ENCODE data around the gene SDC3. TPM values are rescaled to one million over a fixed set of nuclear protein-coding genes. Genes with fewer than 3 reads are reported as not detected.

SDC3 gene
- total and polyA plus RNA-seq, 11 donors, result 16.8 to 83.4 (median 28.8) TPM

DNA sequence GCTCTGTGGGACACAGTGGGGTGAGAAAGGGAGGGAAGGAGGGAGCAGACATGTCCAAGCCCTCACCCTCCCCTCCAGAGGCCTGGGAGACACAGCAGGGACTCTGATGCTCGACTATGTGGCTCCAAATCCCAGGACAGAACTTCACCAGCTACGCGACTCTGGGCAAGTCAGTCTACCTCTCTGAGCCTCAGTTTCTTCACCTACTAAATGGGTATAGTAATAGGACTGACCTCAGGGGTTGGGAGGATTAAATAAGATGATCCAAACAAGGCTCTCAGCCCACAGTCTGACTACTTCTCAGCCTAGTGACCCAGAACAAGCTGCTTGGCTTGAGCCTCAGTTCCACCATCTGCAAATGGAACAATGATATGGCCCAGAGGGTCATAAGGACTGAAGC is 19.6 kb downstream of the SDC3 start:
- peak overlapping the region in 11 of 12 donors; percentile 48 to 88 (median 62) for H3K27ac ChIP-seq
- H3K4me1 ChIP-seq, result peaks cover 0 to 56% (median 27%) of the 10 kb centered on the region in 12 donors
- no peaks in the 10 kb centered on the region for H3K36me3 ChIP-seq
- no peak overlapping the region for H3K4me3 ChIP-seq
- H3K9me3 ChIP-seq, result no peaks in the 10 kb centered on the region
- no peak for ATAC-seq
- TF ChIP-seq, protein P1, sequence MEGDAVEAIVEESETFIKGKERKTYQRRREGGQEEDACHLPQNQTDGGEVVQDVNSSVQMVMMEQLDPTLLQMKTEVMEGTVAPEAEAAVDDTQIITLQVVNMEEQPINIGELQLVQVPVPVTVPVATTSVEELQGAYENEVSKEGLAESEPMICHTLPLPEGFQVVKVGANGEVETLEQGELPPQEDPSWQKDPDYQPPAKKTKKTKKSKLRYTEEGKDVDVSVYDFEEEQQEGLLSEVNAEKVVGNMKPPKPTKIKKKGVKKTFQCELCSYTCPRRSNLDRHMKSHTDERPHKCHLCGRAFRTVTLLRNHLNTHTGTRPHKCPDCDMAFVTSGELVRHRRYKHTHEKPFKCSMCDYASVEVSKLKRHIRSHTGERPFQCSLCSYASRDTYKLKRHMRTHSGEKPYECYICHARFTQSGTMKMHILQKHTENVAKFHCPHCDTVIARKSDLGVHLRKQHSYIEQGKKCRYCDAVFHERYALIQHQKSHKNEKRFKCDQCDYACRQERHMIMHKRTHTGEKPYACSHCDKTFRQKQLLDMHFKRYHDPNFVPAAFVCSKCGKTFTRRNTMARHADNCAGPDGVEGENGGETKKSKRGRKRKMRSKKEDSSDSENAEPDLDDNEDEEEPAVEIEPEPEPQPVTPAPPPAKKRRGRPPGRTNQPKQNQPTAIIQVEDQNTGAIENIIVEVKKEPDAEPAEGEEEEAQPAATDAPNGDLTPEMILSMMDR (IDR thresholded peaks at IDR 0.05), result no peak
- TF ChIP-seq POLR2A (IDR thresholded peaks at IDR 0.05), result no peak
- no peaks in the 10 kb centered on the region for H3K27me3 ChIP-seq
- no peak for DNase-seq
- 78 to 93% (median 83%) methylated on average over 3 of the region's 3 CpGs for WGBS, 4 donors
- intact Hi-C loops (cut with DNase I), result loop anchor here in 1 of 10 donors (5.0 kb wide), 1 partner anchor 67 kb away; no protein-coding TSS in a partner anchor

DNA sequence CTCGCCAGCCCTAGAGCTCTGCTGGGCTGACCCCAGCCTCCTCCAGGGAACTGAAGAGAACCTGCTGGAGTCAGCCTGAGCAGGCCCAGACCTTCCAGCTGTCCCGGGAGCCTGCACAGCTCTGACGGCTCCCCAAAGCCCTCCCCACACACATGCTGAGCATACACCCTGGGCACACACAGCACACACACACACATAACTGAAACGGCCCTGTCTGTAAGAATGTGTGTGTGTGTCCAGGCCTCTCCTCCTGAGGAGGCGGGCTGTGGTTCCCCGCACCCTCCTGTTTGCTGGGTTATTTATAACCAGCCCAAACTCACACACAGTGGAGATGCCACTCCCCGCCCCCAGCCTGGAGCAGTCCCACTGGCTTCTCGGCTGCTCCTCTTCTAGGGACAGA is 20.2 kb downstream of the SDC3 start:
- H3K27me3 ChIP-seq, result no peaks in the 10 kb centered on the region
- H3K27ac ChIP-seq, result peak overlapping the region; percentile 44 to 88 (median 62)
- peak; percentile 90 to 92 (median 92) for ATAC-seq
- no peak overlapping the region for H3K4me3 ChIP-seq
- WGBS, 4 donors, result 29 to 39% (median 34%) methylated on average over 7 to 8 of the region's 8 CpGs
- intact Hi-C loops (cut with DNase I), result loop anchor here in 1 of 10 donors (5.0 kb wide), 1 partner anchor 66 kb away; no protein-coding TSS in a partner anchor
- TF ChIP-seq, protein P1 (IDR thresholded peaks at IDR 0.05), result no peak
- TF ChIP-seq POLR2A (IDR thresholded peaks at IDR 0.05), result no peak
- H3K9me3 ChIP-seq, result no peaks in the 10 kb centered on the region
- H3K4me1 ChIP-seq, result peaks cover 0 to 60% (median 27%) of the 10 kb centered on the region in 12 donors
- H3K36me3 ChIP-seq, result no peaks in the 10 kb centered on the region
- peak; percentile 70 to 85 (median 74) for DNase-seq

DNA sequence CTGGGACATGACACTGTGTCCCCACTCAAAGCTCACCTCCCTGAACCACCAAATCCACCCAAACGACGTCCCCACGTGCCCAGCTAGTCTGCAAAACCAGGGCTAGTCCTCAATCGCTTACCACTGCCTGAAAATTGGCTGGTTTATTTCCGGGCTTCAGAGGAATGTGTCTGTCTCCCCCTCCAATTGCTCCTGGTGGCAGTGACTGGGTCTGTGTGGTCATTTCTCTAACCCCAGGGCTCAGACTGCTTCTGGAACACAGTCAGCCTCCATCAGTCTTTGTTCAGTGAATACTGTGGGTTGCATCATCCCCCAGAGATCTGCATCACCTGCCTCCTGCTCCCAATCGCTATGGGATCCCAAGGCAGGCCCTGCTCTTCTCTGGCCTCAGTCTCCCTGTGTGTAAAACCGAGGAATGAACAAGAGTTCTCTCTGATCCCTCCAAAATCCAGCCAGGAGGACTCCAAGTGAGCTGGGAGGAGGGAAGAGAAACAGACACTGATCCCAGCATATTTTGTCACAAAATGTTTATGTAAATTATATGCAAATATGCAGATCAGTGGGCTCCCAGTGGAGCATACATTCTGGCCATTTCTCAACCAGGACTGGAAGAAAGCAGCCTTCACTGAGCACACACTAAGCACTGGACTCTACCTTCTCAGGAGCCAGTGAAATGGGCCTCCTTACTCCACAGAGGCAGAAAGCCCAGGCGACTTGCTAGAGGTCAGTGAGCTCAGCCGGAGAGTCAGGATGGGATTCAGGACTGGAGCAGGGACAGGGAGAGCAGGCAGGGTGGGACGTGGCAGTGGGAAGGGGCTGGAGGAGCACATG is 20.9 kb downstream of the SDC3 start:
- 75 to 84% (median 79%) methylated on average over 10 of the region's 10 CpGs for WGBS, 4 donors
- Histone ChIP-seq H3K4me3 (no peak overlapping the region), H3K27me3 (no peaks in the 10 kb centered on the region), H3K4me1 (peaks cover 0 to 60% (median 26%) of the 10 kb centered on the region in 12 donors), H3K9me3 (no peaks in the 10 kb centered on the region), H3K36me3 (no peaks in the 10 kb centered on the region), H3K27ac (peak overlapping the region; percentile 44 to 88 (median 62))
- intact Hi-C loops (cut with DNase I), result loop anchor here in 1 of 10 donors (5.0 kb wide), 1 partner anchor 65 kb away; no protein-coding TSS in a partner anchor
- DNase-seq (no peak), ATAC-seq (peak in 3 of 4 donors; percentile 4 to 42 (median 26))
- TF ChIP-seq, protein P1 (IDR thresholded peaks at IDR 0.05), result no peak
- TF ChIP-seq POLR2A (IDR thresholded peaks at IDR 0.05), result no peak

DNA sequence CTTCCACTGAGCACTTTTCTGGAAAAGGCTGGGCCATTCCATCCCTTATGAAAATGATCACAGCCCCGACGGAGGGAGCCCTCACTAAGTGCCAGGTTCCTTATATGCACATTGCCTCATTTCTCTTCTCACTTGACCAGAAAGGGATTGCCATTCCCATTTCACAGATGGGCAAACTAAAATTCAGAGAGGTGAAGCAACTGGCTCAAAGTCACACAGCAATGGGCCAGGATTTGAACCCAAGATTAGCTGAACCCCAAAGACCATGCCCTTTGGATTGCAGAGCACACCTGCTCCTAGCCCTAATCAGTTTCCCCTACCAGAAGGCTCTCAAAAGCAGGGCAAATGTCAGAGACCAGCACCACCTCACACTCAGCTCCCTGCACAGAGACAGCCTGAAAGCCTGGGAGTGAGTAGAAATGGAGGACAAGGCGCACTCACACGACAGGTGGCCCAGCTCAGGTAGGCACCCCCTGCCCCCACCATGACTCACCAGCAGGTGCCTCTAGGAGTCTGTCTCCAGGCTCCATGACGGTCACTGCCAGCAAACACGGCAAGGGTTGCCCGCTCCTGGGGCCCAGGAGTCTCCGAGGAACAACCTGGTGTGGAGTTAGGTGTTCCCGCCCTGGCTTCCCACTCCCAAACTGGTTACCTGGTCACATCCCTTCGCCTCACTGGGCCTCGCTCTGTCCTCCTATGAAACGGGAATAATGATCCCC is 21.7 kb downstream of the SDC3 start:
- Histone ChIP-seq H3K36me3 (no peaks in the 10 kb centered on the region), H3K27me3 (no peaks in the 10 kb centered on the region), H3K9me3 (no peaks in the 10 kb centered on the region), H3K4me3 (no peak overlapping the region), H3K4me1 (peaks cover 0 to 60% (median 25%) of the 10 kb centered on the region in 12 donors), H3K27ac (peak overlapping the region in 1 of 12 donors; percentile 88)
- ATAC-seq, result no peak
- TF ChIP-seq POLR2A (IDR thresholded peaks at IDR 0.05), result no peak
- TF ChIP-seq, protein P1 (IDR thresholded peaks at IDR 0.05), result no peak
- no peak for DNase-seq
- 92 to 95% (median 95%) methylated on average over 12 of the region's 12 CpGs for WGBS, 4 donors
- intact Hi-C loops (cut with DNase I), result loop anchor here in 1 of 10 donors (5.0 kb wide), 1 partner anchor 65 kb away; no protein-coding TSS in a partner anchor

Data from heart left ventricle (tissue), 16 donors.